IMR-90 (cell line): Measurements from ENCODE around the gene CAND2. TPM values are rescaled to one million over a fixed set of nuclear protein-coding genes. Genes with fewer than 3 reads are reported as not detected.
"Not testable (repeated sequence)": the region's sequence is repeated elsewhere in the genome, so short reads cannot be mapped to it uniquely, and the experiment has no call there.

Experiments used
- ATAC-seq: fragments of 200-7000 bp; cut with Tn5 transposase; 2 replicates; pipeline ENCODE4 v1.9.1; 2020; ENCODE audit warnings: low read depth, mild to moderate bottlenecking, moderate library complexity
- BruUV-seq: library from RNA; stranded (reverse); fragments of 400-500 nt; replicated peaks from 2 replicates; lab custom pipeline; 2021; lab: Mats Ljungman, UMichigan
- CTCF ChIA-PET: fragments of 300-600 bp; formaldehyde crosslinking; extraction: SDS; loops from one replicate; lab custom pipeline; 2021; ENCODE audit warnings: antibody characterized with exemption; lab: Yijun Ruan, JAX
- POLR2A ChIA-PET: fragments of 300-600 bp; sonication (Branson Sonifier 250); formaldehyde crosslinking; loops from one replicate; lab custom pipeline; 2022; ENCODE audit warnings: antibody characterized with exemption; ENCODE audit not compliant: unreplicated experiment; lab: Charles Lee
- DNase-seq: peaks from one replicate; pipeline ENCODE4 v3.0.0; 2013
- H2AFZ ChIP-seq: replicated peaks from 2 replicates; pipeline ENCODE3; 2013; ENCODE audit warnings: low read length, mild to moderate bottlenecking; ENCODE audit not compliant: poor library complexity
- H2AK5ac ChIP-seq: 2 replicates; pipeline ENCODE4 v1.6.1; 2013; ENCODE audit warnings: low read depth, low read length, inconsistent platforms
- H2AK9ac ChIP-seq: replicated peaks from 2 replicates; pipeline ENCODE3; 2013; ENCODE audit warnings: mild to moderate bottlenecking, low read depth, low read length, moderate library complexity; ENCODE audit not compliant: poor library complexity
- H2BK120ac ChIP-seq: 2 replicates; pipeline ENCODE4 v1.6.1; 2013; ENCODE audit warnings: low read depth, low read length, inconsistent platforms
- H2BK15ac ChIP-seq: 3 replicates; pipeline ENCODE4 v1.6.1; 2013; ENCODE audit warnings: low read depth, low read length, inconsistent platforms
- H2BK20ac ChIP-seq: 2 replicates; pipeline ENCODE4 v1.6.1; 2013; ENCODE audit warnings: low read depth, mild to moderate bottlenecking, inconsistent platforms, low read length, moderate library complexity
- H2BK5ac ChIP-seq: 2 replicates; pipeline ENCODE4 v1.6.1; 2013; ENCODE audit warnings: mild to moderate bottlenecking, low read depth, low read length, inconsistent platforms; ENCODE audit not compliant: poor library complexity, severe bottlenecking
- H3K14ac ChIP-seq: replicated peaks from 2 replicates; pipeline ENCODE4 v1.6.1; 2013; ENCODE audit warnings: low read depth, low read length, inconsistent platforms
- H3K18ac ChIP-seq: 2 replicates; pipeline ENCODE4 v1.6.1; 2013; ENCODE audit warnings: low read depth, low read length, control low read depth
- H3K23ac ChIP-seq: 2 replicates; pipeline ENCODE4 v1.6.1; 2013; ENCODE audit warnings: low read depth, low read length, inconsistent platforms
- H3K27ac ChIP-seq: 2 replicates; pipeline ENCODE4 v1.5.1; 2013; ENCODE audit warnings: mild to moderate bottlenecking, control low read depth, low read length; ENCODE audit not compliant: insufficient read depth
- H3K27me3 ChIP-seq: 2 replicates; pipeline ENCODE4 v1.6.1; 2013; ENCODE audit warnings: low read length; ENCODE audit not compliant: control insufficient read depth, insufficient read depth
- H3K36me3 ChIP-seq: 2 replicates; pipeline ENCODE4 v1.6.1; 2013; ENCODE audit warnings: low read length, mixed read lengths; ENCODE audit not compliant: control insufficient read depth, insufficient read depth
- H3K4ac ChIP-seq: 2 replicates; pipeline ENCODE4 v1.6.1; 2013; ENCODE audit warnings: low read depth, low read length, inconsistent platforms
- H3K4me1 ChIP-seq: 2 replicates; pipeline ENCODE4 v1.6.1; 2013; ENCODE audit warnings: low read length, mixed read lengths; ENCODE audit not compliant: control insufficient read depth, insufficient read depth
- H3K4me2 ChIP-seq: 2 replicates; pipeline ENCODE4 v1.6.1; 2013; ENCODE audit warnings: low read depth, mild to moderate bottlenecking, control low read depth, low read length, moderate library complexity
- H3K4me3 ChIP-seq: 2 replicates; pipeline ENCODE4 v1.5.1; 2013; ENCODE audit warnings: low read depth, mild to moderate bottlenecking, control low read depth, low read length, moderate library complexity; ENCODE audit not compliant: insufficient read depth
- H3K56ac ChIP-seq: 2 replicates; pipeline ENCODE4 v1.6.1; 2013; ENCODE audit warnings: low read length, inconsistent platforms; ENCODE audit not compliant: insufficient read depth; ENCODE audit errors: extremely low read depth
- H3K79me1 ChIP-seq, 2 experiments: 2 replicates each; pipeline ENCODE4 v1.6.1; 2013; ENCODE audit warnings: low read length in 2 of 2, inconsistent platforms in 1 of 2, low read depth in 1 of 2
- H3K9ac ChIP-seq: 2 replicates; pipeline ENCODE4 v1.6.1; 2013; ENCODE audit warnings: low read depth, low read length, control low read depth
- H3K9me1 ChIP-seq: 2 replicates; pipeline ENCODE4 v1.6.1; 2013; ENCODE audit warnings: low read length, inconsistent platforms; ENCODE audit not compliant: insufficient read depth
- H3K9me3 ChIP-seq: 2 replicates; pipeline ENCODE4 v1.6.1; 2013; ENCODE audit warnings: low read length; ENCODE audit not compliant: control insufficient read depth, insufficient read depth
- H4K20me1 ChIP-seq: 2 replicates; pipeline ENCODE4 v1.6.1; 2013; ENCODE audit warnings: low read length, inconsistent platforms; ENCODE audit not compliant: insufficient read depth
- H4K5ac ChIP-seq: 2 replicates; pipeline ENCODE4 v1.6.1; 2013; ENCODE audit warnings: mild to moderate bottlenecking, low read depth, low read length, control low read depth
- H4K8ac ChIP-seq, 2 experiments: 2 replicates each; pipeline ENCODE4 v1.6.1; 2013; ENCODE audit warnings: low read depth in 2 of 2, low read length in 2 of 2, control low read depth in 1 of 2, inconsistent platforms in 1 of 2
- H4K91ac ChIP-seq: 2 replicates; pipeline ENCODE4 v1.6.1; 2013; ENCODE audit warnings: low read depth, low read length, inconsistent platforms; ENCODE audit not compliant: insufficient read depth
- CEBPB ChIP-seq: IDR thresholded peaks from 2 replicates; pipeline ENCODE4 v1.6.1; 2012; ENCODE audit warnings: low read depth, low read length, improper control_type of control experiment
- MAZ ChIP-seq: IDR thresholded peaks from 2 replicates; pipeline ENCODE4 v1.6.1; 2012; ENCODE audit warnings: low read depth, mild to moderate bottlenecking, low read length, improper control_type of control experiment, moderate library complexity, borderline replicate concordance
- RFX5 ChIP-seq: IDR thresholded peaks from 2 replicates; pipeline ENCODE4 v1.8.0; 2012; ENCODE audit warnings: low read depth, mild to moderate bottlenecking, low read length, moderate library complexity
- USF2 ChIP-seq: fragments of 150-350 bp; IDR thresholded peaks from 2 replicates; pipeline ENCODE4 v1.6.1; 2017; ENCODE audit warnings: mild to moderate bottlenecking, antibody characterized with exemption, low read length, low read depth
- WGBS, 2 experiments: methylation state at CpG; one replicate each; pipeline versions ENCODE4 v1.1.5 to v1.1.7; 2013; ENCODE audit warnings: missing lambda C conversion rate in 2 of 2; ENCODE audit not compliant: insufficient read length in 1 of 2; ENCODE audit errors: extremely low coverage in 2 of 2; 5-methylcytosine and 5-hydroxymethylcytosine counted together
- dilution Hi-C: fragments of 300-500 bp; cut with HindIII; formaldehyde crosslinking; loops from one replicate; pipeline ENCODE4 v1.14.3; 2018; ENCODE audit warnings: low sequenced_read_pairs; ENCODE audit not compliant: unreplicated experiment
- in situ Hi-C: fragments of 300-500 bp; cut with MboI; formaldehyde crosslinking; loops from 3 replicates; pipeline ENCODE4 v1.14.3; 2019; ENCODE audit warnings: low sequenced_read_pairs, inconsistent platforms, mixed read lengths
- intact Hi-C: fragments of 100-400 bp; cut with micrococcal nuclease; formaldehyde crosslinking; loops from 2 replicates; pipeline ENCODE4 v1.10.0; 2022
- polyA plus RNA-seq, 3 experiments: library from polyadenylated mRNA; depleted of rRNA; stranded (reverse); fragments of >200 nt; gene quantifications; 2 replicates each; pipeline ENCODE4 v1.2.3, GENCODE V29; 2012; ENCODE audit warnings: low replicate concordance in 1 of 3
- total RNA-seq: library from RNA; depleted of rRNA; stranded (reverse); fragments of >200 nt; gene quantifications from 2 replicates; pipeline ENCODE4 v1.2.3, GENCODE V29; 2012

Gene CAND2
- total and polyA plus RNA-seq, 2 of the 4 experiments (the other 2 are of a cell fraction), result 2.9 to 4.9 TPM

DNA sequence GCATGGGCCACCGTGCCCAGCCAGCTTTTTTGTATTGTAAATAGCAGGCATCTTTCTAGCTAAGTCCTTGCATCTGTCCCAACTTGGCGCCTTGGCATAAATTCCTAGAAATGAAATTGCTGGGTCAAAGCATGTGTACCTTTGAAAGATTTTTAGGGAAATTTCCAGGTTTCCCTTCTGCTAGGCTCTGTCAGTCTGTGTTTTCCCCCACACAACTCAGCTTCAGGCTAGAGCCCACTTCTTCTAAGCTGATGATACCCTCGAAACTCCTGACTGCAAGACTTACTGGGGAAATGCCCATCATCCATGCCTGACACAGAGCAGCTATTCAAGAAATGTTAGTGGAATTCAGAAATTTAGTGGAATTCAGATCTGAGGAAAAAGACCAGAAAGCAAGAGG is 55.7 kb downstream of the CAND2 start:
- no peak overlapping the region for H3K4me3 ChIP-seq
- H2BK20ac ChIP-seq, result no peak overlapping the region
- no peak overlapping the region for H4K5ac ChIP-seq
- no peak overlapping the region for H2AFZ ChIP-seq
- WGBS, 2 experiments, result no CpG with 5 or more reads among the region's 3 CpGs
- TF ChIP-seq CEBPB (no peak), USF2 (no peak), MAZ (no peak), RFX5 (no peak)
- no peak overlapping the region for H2AK9ac ChIP-seq
- no peak overlapping the region for H4K91ac ChIP-seq
- BruUV-seq, result no TSS peak
- H3K4me2 ChIP-seq, result no peak overlapping the region
- H3K27ac ChIP-seq, result no peak overlapping the region
- H4K8ac ChIP-seq, result no peak overlapping the region
- H3K79me1 ChIP-seq, result no peaks in the 10 kb centered on the region
- no peaks in the 10 kb centered on the region for H3K9me3 ChIP-seq
- POLR2A ChIA-PET, result no interaction called here
- no peak overlapping the region for H3K14ac ChIP-seq
- H2BK15ac ChIP-seq, result no peak overlapping the region
- no peaks in the 10 kb centered on the region for H3K36me3 ChIP-seq
- no peak overlapping the region for H2AK5ac ChIP-seq
- H3K27me3 ChIP-seq, result peaks cover 27% of the 10 kb centered on the region
- DNase-seq (no peak), ATAC-seq (no peak)
- intact Hi-C loops, result no loop called here
- no peak overlapping the region for H3K23ac ChIP-seq
- H2BK120ac ChIP-seq, result no peak overlapping the region
- no peak overlapping the region for H3K4ac ChIP-seq
- no peak overlapping the region for H3K56ac ChIP-seq
- H3K4me1 ChIP-seq, result peaks cover 4% of the 10 kb centered on the region; the same call in 1 of the 2 replicates
- no peak overlapping the region for H3K9ac ChIP-seq
- H4K20me1 ChIP-seq, result 0 out of 2 replicates have a peak, but pooled peaks cover 3% of the 10 kb centered on the region
- CTCF ChIA-PET, result interaction anchor here (0.9 to 1.0 kb wide), 2 partner anchors 10 to 16 kb away, joined by 4 read pairs; no protein-coding TSS in a partner anchor
- in situ Hi-C loops, result no loop called here
- H3K9me1 ChIP-seq, result 0 out of 2 replicates have a peak, but pooled peaks cover 2% of the 10 kb centered on the region
- dilution Hi-C loops, result no loop called here
- H3K18ac ChIP-seq, result no peak overlapping the region
- H2BK5ac ChIP-seq, result no peak overlapping the region

GRCh38 chr3:12853847-12854246 is 57.4 kb downstream of the CAND2 start:
- ATAC-seq, H4K20me1 ChIP-seq, H2BK5ac ChIP-seq, DNase-seq, H3K9me1 ChIP-seq, H3K18ac ChIP-seq, H3K14ac ChIP-seq, H3K9ac ChIP-seq, H2BK15ac ChIP-seq, H3K36me3 ChIP-seq, H4K91ac ChIP-seq, H2AK5ac ChIP-seq, POLR2A ChIA-PET, BruUV-seq, in situ Hi-C loops, H3K4me2 ChIP-seq, H3K56ac ChIP-seq, H2AK9ac ChIP-seq, dilution Hi-C loops, H3K9me3 ChIP-seq, H2AFZ ChIP-seq, H3K27ac ChIP-seq, H4K5ac ChIP-seq, H3K23ac ChIP-seq, H3K4me3 ChIP-seq, H2BK120ac ChIP-seq, H3K4ac ChIP-seq, H4K8ac ChIP-seq, H3K4me1 ChIP-seq, H3K79me1 ChIP-seq, H2BK20ac ChIP-seq: not testable (repeated sequence)
- H3K27me3 ChIP-seq, result peaks cover 38% of the 10 kb centered on the region
- CTCF ChIA-PET, result interaction anchor here (0.9 to 2.3 kb wide), 2 partner anchors 11 to 12 kb away, joined by 3 to 6 read pairs; partner anchors contain the start of gene RPL32
- intact Hi-C loops, result loop anchor here (1.0 kb wide), 1 partner anchor 13 kb away; the partner anchor contains the start of gene RPL32
- no CpG with 5 or more reads among the region's 2 CpGs for WGBS, 2 experiments
